Fibroblast of skin of left quadriceps (primary cell): ENCODE results near the gene FBXL13.
"Not testable (repeated sequence)": the region's sequence is repeated elsewhere in the genome, so short reads cannot be mapped to it uniquely, and the experiment has no call there.

Experiments
- DNase-seq, 2 experiments: peaks; one replicate each; pipeline ENCODE4 v3.0.0-alpha.2; 2013; ENCODE audit warnings: low read depth in 2 of 2

The FBXL13 gene

DNA sequence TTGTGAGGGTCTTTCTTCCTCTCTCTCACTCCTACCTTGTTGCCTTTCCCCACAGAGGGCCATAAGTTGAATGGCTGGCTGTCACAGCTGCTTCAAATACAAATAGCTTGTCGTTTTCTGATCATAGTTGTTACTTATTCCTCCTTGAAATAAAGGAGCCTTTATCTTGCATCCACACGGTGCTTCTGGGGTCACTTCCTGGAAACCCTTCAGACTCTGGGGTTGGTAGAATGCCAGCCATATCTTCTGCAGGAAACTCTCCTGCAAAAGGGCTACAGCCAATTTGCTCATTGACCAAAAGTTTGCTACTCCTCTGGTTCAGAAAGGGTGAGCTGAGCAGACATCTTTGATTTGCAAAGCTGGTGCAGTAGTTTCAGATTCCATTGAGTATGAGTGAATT, 255.4 kb downstream of the FBXL13 start:
- no peak for DNase-seq

DNA sequence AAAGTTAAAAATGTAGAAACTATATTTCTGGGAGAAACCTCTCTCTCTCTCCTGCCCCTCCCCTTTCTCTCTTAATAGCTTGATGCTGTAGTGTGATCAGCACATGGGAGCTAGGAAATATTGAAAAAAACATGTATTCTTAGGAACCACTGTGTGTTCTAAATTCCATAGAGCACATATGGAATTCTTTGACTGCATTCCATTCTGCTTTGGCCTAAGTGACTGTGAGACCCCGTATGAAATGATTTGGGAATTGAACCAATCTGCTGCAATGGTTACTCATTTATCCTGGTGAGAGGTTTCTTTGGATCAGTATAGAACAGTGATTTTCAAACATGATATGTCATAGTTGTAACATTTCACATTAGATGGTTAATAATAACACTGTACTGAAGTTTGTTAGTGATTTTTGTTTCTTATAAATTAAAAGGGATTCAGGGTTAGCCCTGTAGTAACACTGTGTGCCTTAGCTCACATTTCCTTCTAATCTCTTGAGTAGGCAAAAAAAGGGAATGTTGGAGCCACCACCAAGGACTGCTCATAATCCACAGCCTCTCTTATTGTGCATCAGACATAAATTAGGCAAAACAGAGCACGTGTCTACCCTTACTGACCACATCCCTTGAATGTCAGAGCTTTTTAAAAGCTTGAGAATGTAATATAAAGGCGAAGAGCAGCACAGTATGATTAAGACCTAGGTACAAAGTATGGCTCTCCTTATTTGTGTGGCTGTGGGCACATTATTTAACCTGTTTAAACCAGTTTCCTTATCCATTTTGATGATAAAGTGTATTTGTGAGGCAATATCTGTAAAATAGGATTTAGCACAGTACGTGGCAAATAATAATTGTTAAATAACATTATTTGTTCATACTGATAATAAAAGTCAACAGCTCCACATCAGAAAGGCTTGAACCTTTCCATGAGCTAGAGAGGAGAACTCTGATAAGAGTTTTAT, 256.7 kb downstream of the FBXL13 start:
- DNase-seq = peak in 1 of 2 experiments; percentile 34

DNA sequence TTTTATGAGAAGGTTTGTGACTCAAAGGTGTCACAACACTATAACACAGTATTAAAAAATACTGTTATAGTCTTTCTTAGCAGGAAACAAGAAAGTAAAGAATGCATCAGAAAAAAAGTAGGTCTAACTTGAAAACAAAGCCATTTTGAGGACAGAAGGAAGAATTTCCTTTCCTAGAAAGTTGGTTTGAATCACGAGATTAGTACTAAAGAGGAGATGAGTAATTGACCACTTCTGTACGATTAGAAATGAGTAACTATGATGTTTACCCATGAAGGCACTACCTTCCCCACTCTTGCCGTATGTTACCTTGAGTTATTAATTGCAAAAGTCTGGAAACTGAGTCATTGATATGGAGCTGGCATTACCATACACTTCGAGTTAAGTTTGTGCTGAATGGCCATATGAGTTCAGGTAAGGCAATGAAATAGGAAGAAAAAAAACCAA, 260.5 kb downstream of the FBXL13 start:
- DNase-seq = no peak

GRCh38 chr7:102813191-102814024, 261.2 kb downstream of the FBXL13 start:
- no peak for DNase-seq

DNA sequence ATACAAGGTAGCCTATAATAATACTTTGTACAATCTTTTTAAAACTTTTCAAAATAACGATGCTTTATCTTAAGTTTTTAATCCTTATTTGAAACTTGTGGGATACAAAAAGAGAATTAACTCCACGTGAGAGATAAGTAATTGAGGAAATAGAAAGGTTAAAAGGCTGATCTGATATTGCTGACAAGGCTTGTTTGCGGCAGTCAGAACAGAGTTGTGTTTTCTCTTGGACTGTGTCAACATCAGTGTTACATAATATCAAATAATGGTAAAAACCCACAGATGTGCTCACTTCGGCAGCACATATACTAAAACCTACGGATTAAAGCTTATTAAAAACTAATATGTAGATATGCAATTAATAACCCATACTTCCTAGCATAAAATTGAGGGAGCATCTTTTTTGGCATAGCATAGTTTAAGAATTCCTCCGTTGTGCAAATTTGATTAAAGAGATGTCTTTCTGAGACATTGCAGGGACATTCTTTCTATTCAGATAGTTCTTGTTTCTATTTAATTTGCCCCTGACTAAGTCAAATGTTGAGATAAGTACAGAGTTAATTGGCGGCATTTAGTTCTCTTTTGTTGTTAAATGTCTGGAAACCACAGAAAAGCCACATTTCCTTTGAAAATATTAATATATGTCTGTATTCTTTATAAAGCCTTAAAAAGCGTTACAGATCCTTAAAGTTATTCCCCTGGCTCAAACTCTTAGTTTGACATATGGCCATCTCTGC, 262.5 kb downstream of the FBXL13 start:
- no peak for DNase-seq

DNA sequence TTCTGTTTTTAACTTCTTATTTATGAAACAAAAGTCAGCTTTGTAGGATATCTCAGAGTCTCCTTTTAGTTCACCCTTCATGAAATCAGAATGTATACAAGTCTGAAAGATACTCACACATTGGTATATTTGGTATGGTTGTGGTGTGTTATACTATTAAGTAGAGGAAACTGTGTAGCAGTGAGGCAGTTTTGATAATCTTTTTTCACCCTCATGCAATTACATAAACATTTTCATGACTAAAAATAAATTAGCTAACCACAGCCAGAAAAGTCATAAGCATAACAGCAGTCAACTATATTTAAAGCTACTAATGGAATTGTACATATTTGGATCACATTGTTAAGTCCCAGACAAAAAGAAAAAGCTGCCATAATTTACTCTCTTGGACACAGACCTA, 263.7 kb downstream of the FBXL13 start:
- no peak for DNase-seq

- DNase-seq = no peak
These were observed 268.0 kb downstream of the FBXL13 start for GRCh38 chr7:102806613-102807012.

DNA sequence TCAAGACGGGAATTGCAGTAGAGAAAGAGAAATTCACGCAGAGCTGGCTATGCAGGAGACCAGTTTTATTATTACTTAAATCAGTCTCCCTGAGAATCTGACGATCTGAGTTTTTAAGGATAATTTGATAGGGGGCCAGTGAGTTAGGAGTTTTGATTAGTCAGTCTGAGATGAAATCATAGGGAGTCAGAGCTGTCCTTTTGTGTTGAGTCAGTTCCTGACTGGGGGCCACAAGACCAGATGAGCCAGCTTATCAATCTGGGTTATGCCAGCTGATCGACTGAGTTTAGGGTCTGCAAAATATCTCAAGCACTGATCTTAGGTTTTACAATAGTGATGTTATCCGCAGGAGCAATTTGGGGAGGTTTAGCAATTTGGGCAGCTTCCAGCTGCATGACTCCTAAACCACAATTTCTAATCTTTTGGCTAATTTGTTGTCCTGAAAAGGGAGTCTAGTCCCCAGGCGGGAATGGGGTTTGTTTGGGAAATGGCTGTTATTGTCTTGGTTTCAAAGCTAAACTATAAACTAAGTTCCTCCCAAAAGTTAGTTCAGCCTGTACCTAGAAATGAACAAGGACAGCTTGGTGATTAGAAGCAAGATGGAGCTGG, 278.5 kb downstream of the FBXL13 start:
- DNase-seq = not testable (repeated sequence)

DNA sequence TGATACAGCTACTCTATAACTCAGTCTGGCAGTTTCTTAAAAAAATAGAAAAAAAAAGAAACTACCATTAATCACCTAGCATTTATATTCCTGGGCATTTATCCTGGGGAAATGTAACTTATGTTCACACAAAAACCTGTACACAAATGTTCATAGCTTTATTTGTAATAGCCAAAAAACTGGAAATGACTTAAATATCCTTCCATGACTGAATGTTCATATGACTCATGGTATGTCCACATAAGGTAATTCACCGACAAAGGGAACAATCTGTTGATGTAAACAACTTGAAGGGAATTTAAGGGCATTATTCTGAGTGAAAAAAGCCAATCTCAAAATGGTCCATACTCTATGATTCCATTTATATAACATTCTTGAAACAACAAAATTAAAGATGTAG, 280.0 kb downstream of the FBXL13 start:
- not testable (repeated sequence) for DNase-seq

DNA sequence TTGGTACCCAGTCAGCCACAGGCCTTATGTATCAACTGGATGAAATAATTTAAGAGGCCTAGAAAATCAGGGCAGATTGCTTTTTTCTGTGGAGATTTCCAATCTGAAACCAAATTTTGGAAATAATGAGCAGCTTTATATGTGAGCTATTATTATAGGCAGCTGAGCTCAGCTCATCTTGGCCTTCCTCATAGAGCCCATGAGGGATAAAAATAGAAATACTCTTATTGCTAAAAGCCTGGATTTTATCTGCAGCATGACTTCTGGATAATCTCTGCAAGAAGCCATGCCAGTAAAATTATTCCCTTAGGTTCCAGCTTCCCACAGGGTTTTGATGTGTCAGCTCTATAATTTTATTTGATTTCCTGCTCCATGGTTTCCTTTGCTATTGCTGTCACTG, 282.8 kb downstream of the FBXL13 start:
- DNase-seq = not testable (repeated sequence)

- DNase-seq = not testable (repeated sequence)
These were observed 283.2 kb downstream of the FBXL13 start for GRCh38 chr7:102791367-102791766.

GRCh38 chr7:102790364-102791100, 284.1 kb downstream of the FBXL13 start:
- DNase-seq = not testable (repeated sequence)

DNA sequence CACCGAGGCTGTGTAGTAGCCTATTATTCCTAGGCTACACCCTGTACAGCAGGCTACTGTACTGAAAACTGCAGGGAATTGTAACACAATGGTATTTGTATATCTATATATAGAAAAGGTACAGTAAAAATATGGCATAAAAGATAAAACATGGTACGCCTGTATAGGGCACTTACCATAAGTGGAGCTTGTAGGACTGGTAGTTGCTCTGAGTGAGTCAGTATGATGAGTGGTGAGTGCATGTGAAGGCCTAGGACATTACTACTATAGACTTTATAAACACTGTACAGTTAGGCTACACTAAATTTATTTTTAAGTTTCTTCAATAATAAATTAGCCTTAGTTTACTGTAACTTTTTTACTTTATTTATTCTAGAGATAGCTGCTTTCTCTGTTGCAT, 285.8 kb downstream of the FBXL13 start:
- not testable (repeated sequence) for DNase-seq

GRCh38 chr7:102780926-102781325, 293.7 kb downstream of the FBXL13 start:
- DNase-seq = not testable (repeated sequence)

DNA sequence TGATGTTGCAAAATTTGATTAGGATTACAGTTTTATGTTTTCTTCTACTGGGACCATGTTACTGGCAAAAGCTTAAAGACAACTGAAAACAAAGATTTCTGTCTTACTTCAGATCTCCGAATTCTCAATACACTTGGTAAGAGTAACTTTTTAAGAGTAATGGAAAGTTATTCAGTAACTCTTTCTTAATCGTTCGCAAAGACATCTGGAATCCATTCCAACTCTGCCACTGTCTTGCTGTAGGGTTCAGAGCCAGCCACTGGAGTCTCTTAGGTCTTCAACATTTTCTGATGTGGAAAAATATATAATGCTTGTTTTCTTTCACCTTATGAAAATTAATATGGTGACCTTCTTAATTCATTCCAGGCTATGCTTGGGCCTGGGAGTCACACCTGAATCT, 295.9 kb downstream of the FBXL13 start:
- not testable (repeated sequence) for DNase-seq

DNA sequence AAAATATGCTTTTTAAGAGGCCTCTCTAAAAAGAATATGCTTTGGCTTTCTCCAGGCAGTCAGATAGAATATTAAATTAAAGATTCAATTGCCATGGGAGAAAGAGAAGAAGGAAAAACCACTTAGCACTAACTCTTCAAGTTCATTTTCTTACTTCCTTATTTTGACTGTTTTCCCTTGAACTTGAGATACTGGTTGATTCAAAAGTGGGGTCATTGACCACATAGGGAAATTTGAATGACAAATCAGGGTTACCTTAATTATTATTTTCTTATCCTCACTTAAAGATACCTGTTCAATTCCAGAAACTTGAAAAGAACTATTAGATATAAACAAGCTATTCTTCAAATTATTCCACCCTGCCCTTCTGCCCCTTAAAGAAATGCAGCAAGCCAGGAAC, 298.4 kb downstream of the FBXL13 start:
- DNase-seq = not testable (repeated sequence)

- not testable (repeated sequence) for DNase-seq
These were observed 304.1 kb downstream of the FBXL13 start for GRCh38 chr7:102770467-102770866.

DNA sequence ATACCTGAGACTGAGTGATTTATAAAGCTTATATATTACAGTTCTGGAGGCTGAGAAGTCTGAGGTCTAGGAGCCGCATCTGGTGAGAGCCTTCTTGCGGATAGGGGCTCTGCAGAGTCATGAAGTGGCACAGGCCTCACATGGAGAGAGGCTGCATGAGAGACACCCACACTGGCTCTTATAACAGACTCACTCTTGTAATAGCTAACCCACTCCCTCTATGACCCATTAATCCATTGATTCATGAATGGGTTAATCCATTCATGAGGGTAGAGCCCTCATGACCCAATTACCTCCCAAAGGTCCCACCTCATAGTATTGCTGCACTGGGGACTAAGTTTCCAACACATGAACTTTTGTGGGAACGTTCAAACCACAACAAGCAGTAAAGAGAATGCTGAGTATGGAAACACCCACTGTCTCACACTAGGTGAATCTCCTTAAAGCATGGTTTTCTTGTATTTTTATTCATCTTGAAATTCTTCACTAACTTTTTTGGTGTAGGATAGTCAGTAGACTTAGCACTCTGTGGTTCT, 304.9 kb downstream of the FBXL13 start:
- not testable (repeated sequence) for DNase-seq

- DNase-seq = not testable (repeated sequence)
These were observed 311.2 kb downstream of the FBXL13 start for GRCh38 chr7:102763295-102763905.
